ENCODE measurements around the gene ZBTB9.

- TF ChIP-seq SIN3A (IDR thresholded peaks at IDR 0.05; ENCODE audit: low read depth), result no peak
- TF ChIP-seq CTCF (IDR thresholded peaks at IDR 0.05 in 2 of 3, conservative IDR thresholded peaks at IDR 0.05 in 1 of 3; ENCODE audit: borderline replicate concordance in 1 of 3, insufficient read depth in 1 of 3, low read depth in 2 of 3, low read length in 2 of 3), result peak; percentile 23 to 49 (median 44); a peak in 3 of 6 replicates
- TF ChIP-seq ZFX (IDR thresholded peaks at IDR 0.05), result no peak
- TF ChIP-seq TCF7L2 (IDR thresholded peaks at IDR 0.05; ENCODE audit: borderline replicate concordance, extremely low read depth, insufficient read depth, insufficient read length), result no peak
- TF ChIP-seq EZH2 (IDR thresholded peaks at IDR 0.05), result no peak
- TF ChIP-seq POLR2AphosphoS5 (IDR thresholded peaks at IDR 0.05; ENCODE audit: low read depth, low read length), result no peak
- no peak for TF ChIP-seq MAX (IDR thresholded peaks at IDR 0.05)
- TF ChIP-seq SRF (IDR thresholded peaks at IDR 0.05; ENCODE audit: low read depth), result no peak
- no peak for TF ChIP-seq ZNF274 (IDR thresholded peaks at IDR 0.05; ENCODE audit: low read depth, low read length)
Measured at GRCh38 chr6:33407132-33407718, 47.2 kb upstream of the ZBTB9 start.

Measured in HCT116 (cell line).